HG02885 (cell line): ENCODE data around the gene FTO.

Source experiments
- ATAC-seq: cut with Tn5 transposase; IDR thresholded peaks from one replicate; pipeline ENCODE4 v1.9.1; 2021; ENCODE audit warnings: mild to moderate bottlenecking; ENCODE audit not compliant: unreplicated experiment, poor library complexity

The FTO gene

GRCh38 chr16:54128629-54129234 is 424.8 kb downstream of the FTO start:
- ATAC-seq = no peak

DNA sequence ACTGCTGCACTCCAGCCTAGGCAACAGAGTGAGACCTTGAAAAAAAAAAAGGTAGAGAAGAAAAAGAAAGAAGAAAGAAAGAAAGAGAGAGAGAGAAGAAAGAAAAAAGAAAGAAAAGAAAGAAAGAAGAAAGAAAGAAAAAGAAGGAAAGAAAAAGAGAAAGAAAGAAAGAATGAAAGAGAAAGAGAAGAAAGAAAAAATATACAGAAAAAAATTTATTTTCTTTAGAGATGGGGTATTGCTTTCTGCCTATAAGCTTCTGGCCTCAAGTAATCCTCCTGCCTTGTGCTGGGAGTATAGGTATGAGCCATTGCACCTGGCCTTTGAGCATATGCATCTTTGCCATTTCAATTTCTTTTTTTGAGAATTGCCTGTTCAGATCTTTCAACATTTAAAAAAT is 425.9 kb downstream of the FTO start:
- no peak for ATAC-seq

DNA sequence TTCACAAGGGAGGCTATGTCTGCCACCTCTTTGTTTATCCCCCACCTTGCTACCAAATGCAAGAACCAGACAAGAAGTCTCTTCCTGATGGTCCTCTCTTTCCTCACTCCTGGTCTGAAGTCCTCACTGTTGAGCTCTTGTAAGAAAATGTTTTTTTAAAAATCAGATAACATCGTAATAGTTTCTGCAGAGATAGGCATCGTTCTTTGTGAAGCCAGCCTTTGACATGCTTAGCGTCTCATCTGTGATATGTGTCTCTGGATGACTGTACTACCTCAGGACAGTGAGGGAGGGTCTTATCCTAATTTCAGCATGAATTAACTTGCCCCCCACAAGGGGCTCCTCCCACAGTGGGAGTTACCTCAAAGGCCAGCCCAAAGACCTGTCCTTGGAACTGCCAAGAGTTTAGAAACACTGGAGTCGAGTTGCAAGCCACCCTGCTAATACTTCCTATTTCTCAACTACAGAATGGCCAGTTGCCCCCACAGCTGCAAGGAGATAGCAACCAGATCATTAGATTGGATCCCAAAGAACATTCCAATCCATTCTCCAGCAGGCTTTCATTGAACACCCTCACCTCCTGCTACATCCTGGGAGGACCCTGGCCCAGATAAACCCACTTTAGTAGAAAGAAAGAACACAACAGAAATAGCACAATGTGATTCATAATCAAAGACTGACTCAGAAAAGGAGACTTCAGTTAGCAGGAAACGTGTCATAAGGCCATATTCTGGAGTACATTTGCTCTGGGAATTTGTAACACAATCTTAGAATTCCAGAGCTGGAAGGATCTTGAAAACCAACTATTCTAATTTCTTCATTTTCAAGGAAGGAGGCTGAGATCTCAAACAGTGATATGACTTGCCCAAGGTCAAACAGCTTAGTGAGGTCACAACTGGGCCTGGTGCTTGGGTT is 431.7 kb downstream of the FTO start:
- ATAC-seq = no peak

DNA sequence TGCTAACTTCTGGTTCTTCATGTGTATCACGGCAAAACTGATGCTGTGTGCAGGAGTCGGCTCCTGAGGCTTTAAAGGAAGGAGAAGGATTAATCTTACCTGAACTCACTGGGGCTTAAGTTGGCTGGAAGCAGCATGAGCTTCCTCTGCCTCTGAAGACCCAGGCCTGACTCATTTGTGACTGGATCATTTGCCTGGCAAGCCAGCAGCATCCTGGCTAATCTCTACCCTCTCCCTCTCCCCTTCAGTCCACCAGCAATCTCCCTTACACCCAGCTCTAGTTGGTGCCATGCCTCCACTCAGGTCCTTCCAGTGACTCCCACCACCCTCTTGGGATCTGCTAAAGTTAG is 432.3 kb downstream of the FTO start:
- ATAC-seq = no peak

- ATAC-seq = no peak
These were observed 436.3 kb downstream of the FTO start for GRCh38 chr16:54140057-54140787.

DNA sequence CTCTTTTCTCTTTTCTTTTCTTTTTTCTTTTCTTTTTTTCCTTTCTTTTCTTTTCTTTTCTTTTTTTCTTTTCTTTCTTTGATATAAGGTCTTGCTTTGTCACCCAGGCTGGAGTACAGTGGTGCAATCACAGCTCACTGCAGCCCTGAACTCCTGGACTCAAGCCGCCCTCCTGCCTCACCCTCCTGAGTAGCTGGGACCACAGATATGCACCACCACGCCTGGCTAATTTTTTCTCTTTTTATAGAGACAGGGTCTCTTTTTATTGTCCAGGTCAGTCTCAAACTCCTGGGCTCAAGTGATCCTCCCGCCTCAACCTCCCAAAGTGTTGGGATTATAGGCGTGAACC is 436.8 kb downstream of the FTO start:
- no peak for ATAC-seq

DNA sequence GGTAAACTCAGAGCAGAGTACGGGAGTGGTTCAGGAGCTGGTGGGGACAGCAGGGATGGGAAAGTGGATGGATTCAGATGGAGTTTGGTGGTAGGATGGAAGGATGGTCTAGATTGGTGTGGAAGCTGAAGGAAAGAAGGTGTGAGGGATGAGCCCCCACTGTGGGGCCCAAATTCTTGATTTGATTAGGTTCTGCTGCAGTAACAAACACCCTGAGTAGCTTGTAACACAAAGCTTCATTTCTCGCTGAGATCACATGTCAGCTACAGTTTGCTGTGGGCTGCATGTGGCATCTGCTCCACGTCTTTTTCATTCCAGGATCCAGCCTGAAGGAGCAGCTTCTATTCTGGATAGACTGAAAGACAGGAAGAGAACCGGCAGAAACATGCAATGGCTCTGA is 438.8 kb downstream of the FTO start:
- ATAC-seq = no peak

DNA sequence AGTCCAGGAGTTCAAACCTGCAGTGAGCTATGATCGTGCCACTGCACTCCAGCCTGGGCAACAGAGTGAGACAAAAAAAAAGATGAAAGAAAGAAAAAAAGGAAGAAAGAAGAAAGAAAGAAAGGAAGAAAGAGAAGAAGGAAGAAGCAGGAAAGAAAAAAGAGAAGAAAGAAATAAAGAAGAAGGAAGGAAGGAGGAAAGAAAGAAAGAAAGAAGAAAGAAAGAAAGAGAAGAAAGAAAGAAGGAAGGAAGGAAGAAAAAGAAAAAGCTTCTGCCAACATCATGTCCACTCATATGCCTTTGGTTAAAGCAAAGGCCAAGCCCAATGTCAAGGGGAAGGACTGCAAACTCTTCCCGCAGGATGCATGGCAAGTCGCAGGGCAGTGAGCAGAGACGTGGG is 439.5 kb downstream of the FTO start:
- ATAC-seq = no peak

GRCh38 chr16:54143934-54144571 is 440.1 kb downstream of the FTO start:
- ATAC-seq = no peak

DNA sequence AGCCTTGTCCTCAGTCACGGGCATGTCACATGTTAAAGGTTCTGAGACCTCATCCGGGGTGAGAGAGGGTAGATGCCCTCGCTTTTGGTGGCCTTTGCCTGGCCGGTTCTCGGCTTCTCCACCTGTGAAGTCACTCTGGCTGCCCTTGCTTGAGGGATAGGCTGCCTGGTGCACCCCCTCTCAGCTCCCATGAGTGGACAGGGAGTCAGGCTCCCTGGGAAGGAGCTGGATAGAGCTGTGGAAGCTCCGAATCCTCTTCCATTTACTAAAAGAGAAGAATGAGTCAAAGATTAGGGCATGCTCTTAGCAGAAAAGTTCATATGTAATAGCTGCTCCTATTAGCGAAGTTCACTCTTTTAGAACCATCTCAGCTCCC is 440.6 kb downstream of the FTO start:
- no peak for ATAC-seq

DNA sequence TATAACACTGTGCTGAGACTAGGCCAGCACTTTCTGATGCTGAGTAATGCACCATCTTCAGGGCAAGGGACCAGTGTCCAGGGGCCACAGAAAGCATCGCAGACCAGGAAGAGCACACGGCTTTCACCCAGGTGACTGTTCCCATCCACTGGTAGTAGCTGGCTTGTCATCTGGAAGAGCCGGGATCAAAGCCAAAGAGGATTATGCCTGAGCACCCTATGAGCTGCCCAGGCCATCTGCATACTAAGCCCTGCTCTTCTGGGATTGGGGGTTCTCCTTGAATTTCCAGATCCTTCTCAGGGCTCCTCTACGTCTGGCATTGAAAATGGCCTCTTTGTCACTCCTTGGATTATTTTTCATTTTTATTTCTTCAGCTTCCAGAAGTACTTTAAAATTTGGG is 441.9 kb downstream of the FTO start:
- ATAC-seq = no peak

GRCh38 chr16:54148974-54149373 is 445.0 kb downstream of the FTO start:
- ATAC-seq = no peak

DNA sequence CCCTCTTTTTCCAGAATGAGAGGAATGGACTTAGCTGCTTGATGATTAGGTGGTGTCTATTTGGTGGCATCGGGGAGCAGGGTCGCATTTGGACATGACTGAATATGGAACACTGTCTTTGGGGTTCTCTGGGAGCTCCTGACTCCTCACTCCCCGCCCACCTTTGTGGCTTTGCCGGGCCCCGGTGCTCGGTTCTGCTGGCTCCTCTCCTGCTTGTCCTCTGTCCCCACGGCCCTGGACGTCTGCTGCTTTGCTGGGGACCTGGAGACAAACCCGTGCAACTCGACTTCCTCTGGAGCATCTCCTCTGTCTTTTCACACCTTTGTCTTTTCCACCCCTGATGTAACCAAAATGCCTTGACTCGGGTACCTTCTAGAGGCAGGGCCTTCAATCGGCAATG is 446.9 kb downstream of the FTO start:
- ATAC-seq = no peak

DNA sequence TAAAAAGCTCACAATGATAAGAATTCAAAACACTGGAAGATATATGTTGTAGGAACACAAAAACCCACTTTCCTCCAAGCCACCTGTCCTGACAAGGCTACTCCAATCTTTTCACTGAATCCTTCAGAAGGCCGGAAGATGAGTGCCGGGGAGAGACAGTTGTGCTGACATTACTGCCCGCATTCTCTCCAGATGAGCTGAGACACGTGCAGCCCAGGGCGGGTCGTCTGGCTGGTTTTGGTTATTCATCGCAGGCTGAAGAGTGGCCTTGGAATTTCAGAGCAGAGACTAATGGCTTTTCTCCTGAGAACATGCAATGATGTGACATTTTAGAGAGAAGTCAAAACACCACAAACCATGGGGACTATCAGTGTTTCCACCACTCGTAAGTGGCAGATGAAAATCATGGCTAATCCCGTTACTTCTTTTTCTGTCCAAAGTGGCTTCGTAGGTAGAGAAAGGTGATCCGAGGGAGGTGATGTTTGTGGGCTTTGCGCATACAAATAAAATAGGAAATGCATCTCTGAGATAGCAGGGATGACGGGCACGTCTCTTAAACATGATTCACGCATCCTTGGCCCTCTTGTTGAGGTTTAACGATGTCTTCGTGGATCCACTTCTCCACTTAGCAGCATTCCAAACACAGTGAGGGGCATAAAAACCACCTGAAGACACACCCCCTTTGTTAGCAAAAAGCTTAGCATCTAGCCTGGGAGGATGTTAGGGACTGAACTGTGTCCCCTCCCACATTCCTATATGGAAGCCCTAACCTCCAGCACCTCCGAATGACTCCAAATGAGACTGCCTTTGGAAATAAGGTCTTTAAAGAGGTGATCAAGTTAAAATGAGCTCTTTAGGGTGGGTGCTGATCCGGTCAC is 448.6 kb downstream of the FTO start:
- ATAC-seq = no peak

DNA sequence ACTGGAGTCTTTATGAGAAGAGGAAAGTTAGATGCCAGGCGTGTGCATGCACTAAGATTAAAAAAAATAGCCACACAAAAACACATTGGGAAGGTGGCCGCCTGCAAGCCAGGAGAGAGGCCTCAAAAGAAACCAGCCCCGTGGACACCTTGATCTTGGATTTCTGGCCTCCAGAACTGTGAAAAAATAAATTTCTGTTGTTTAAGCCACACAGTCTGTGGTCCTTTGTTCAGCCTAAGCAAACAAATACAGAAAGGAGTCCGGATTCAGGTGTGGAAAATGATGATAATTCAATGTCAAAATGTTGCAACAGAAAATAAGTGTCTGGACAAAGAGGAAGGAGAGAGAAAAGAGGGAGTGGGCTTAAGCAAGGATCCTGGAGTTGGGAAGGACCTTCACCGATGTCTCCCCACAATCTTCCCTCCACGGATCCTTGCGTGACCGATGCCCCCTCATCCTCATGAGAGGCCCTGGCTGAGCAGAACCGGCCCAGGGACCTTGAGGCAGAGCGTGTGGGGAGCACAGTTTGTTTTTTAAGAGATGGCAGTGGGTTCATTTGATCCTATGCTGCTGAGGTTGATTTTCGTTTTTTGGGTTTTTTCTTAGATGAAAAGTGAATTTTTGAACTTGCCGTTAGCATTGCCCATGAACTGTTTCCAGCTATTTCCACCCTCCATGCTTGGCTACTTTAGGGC is 449.4 kb downstream of the FTO start:
- ATAC-seq = no peak

DNA sequence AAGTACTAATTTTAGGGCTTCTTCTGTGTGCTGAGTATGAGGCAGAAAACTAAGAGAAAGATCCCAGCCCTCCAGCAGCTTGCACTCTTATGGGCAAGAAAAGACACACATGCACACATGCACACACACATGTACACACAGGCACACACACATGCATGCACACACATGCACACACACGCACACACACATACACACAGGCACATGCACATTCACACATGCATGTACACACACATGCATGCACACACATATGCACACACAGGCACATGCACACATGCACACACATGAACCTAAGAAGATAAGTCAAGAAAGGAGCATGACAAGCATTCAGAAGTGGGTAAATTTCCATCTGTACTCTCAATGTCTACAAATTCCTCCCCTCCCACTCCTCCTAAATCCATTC is 452.4 kb downstream of the FTO start:
- ATAC-seq = no peak

DNA sequence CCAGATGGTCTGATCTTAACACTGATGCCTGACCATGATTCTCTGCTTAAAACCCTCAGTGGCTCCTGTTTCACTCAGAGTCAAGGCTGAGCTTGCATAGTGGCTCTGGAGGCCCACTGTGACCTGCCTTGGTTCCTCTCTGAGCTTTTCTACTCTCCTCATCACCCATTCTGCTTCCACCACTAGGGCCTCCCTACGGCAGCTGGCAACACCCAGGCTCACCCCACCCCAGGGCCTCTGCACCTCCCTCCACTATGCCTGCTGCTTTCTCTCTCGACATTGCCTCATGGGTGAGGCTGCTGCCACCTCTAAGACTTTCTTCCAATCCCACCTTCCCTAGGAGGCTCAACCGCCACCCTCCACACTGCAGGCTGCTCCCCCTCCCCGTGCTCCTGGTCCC is 455.0 kb downstream of the FTO start:
- no peak for ATAC-seq

GRCh38 chr16:54159490-54160080 is 455.6 kb downstream of the FTO start:
- no peak for ATAC-seq

- ATAC-seq = no peak
These were observed 456.4 kb downstream of the FTO start for GRCh38 chr16:54160252-54160860.
